ENCODE measurements around the gene RNASE7.

GRCh38 chr14:21083565-21084325 is 41.6 kb downstream of the RNASE7 start:
- TF ChIP-seq CTCF (IDR thresholded peaks at IDR 0.05; ENCODE audit: insufficient read depth, low read depth, low read length) (no peak), EZH2 (IDR thresholded peaks at IDR 0.05; ENCODE audit: insufficient read depth, low read length) (no peak)

All from astrocyte (in vitro differentiated cells and primary cell).